CD14-positive monocyte (primary cell): ENCODE data around the gene CHTOP. TPM values are rescaled to one million over a fixed set of nuclear protein-coding genes. Genes with fewer than 3 reads are reported as not detected.

ENCODE experiments used
- DNase-seq, 3 donors: peaks; one replicate each; pipeline ENCODE4 v3.0.0-alpha.2; 2011 to 2022
- H2AFZ ChIP-seq: 2 replicates; pipeline ENCODE4 v1.6.0; 2012; ENCODE audit warnings: mild to moderate bottlenecking, low read depth, low read length, inconsistent platforms; ENCODE audit not compliant: insufficient read depth, poor library complexity, severe bottlenecking
- H3K27ac ChIP-seq, 2 donors: 1 replicate in 1 of 2; 2 replicates in 1 of 2; pipeline ENCODE4 v1.5.1; 2012 to 2013; ENCODE audit warnings: low read length in 2 of 2, control low read depth in 1 of 2, inconsistent platforms in 1 of 2, low read depth in 1 of 2, mild to moderate bottlenecking in 1 of 2
- H3K27me3 ChIP-seq, 2 donors: one replicate each; pipeline versions ENCODE4 v1.6.0 to v1.6.1; 2011 to 2013; ENCODE audit warnings: low read length in 2 of 2; ENCODE audit not compliant: control insufficient read depth in 2 of 2, insufficient read depth in 2 of 2
- H3K36me3 ChIP-seq, 2 donors: replicated peaks in 1 of 2; 1 replicate in 1 of 2; 2 replicates in 1 of 2; pipeline versions ENCODE4 v1.5.1 to v1.6.1; 2012 to 2013; ENCODE audit warnings: low read length in 2 of 2, control low read depth in 1 of 2, inconsistent platforms in 1 of 2, mild to moderate bottlenecking in 1 of 2; ENCODE audit not compliant: insufficient read depth in 2 of 2, control insufficient read depth in 1 of 2
- H3K4me1 ChIP-seq, 2 donors: 1 replicate in 1 of 2; 2 replicates in 1 of 2; pipeline versions ENCODE4 v1.5.1 to v1.6.1; 2012 to 2013; ENCODE audit warnings: low read length in 2 of 2, control low read depth in 1 of 2, inconsistent platforms in 1 of 2, mild to moderate bottlenecking in 1 of 2, moderate library complexity in 1 of 2; ENCODE audit not compliant: insufficient read depth in 2 of 2, control insufficient read depth in 1 of 2
- H3K4me2 ChIP-seq: replicated peaks from 2 replicates; pipeline ENCODE3; 2012; ENCODE audit warnings: low read length, moderate library complexity, mild to moderate bottlenecking; ENCODE audit not compliant: poor library complexity, severe bottlenecking; ENCODE audit errors: extremely low read depth
- H3K4me3 ChIP-seq, 3 experiments: fragments of 200-600 bp in 1 of 3; sonication (generic) in 1 of 3; replicated peaks in 1 of 3; 1 replicate in 2 of 3; 2 replicates in 1 of 3; pipeline ENCODE4 v1.5.1; 2011 to 2013; ENCODE audit warnings: low read length in 3 of 3, mild to moderate bottlenecking in 3 of 3, control low read depth in 2 of 3, low read depth in 2 of 3, inconsistent platforms in 1 of 3, moderate library complexity in 1 of 3
- H3K79me2 ChIP-seq: 2 replicates; pipeline ENCODE4 v1.6.0; 2012; ENCODE audit warnings: mild to moderate bottlenecking, control low read depth, inconsistent platforms, low read length, moderate library complexity; ENCODE audit not compliant: insufficient read depth
- H3K9ac ChIP-seq: 2 replicates; pipeline ENCODE4 v1.6.0; 2017; ENCODE audit warnings: low read length, mild to moderate bottlenecking; ENCODE audit not compliant: insufficient read depth, poor library complexity, severe bottlenecking
- H3K9me3 ChIP-seq, 2 donors: replicated peaks in 1 of 2; 1 replicate in 1 of 2; 2 replicates in 1 of 2; pipeline versions ENCODE4 v1.5.1 to v1.6.1; 2012 to 2013; ENCODE audit warnings: low read length in 2 of 2, control low read depth in 1 of 2; ENCODE audit not compliant: control insufficient read depth in 1 of 2, insufficient read depth in 1 of 2
- H4K20me1 ChIP-seq: 2 replicates; pipeline ENCODE4 v1.6.0; 2012; ENCODE audit warnings: mild to moderate bottlenecking, low read length, control low read depth, moderate library complexity; ENCODE audit not compliant: insufficient read depth
- H3K27ac Mint-ChIP-seq, 7 donors: one replicate each; pipeline ENCODE4 v1.8.0; 2020; ENCODE audit warnings: mild to moderate bottlenecking in 7 of 7, mixed read lengths in 7 of 7, moderate library complexity in 6 of 7, inconsistent platforms in 2 of 7
- H3K27me3 Mint-ChIP-seq, 3 donors: one replicate each; pipeline ENCODE4 v1.8.0; 2021 to 2022; ENCODE audit warnings: low read depth in 3 of 3, mild to moderate bottlenecking in 3 of 3, mixed read lengths in 3 of 3, moderate library complexity in 3 of 3, inconsistent platforms in 1 of 3
- H3K36me3 Mint-ChIP-seq, 2 donors: one replicate each; pipeline ENCODE4 v1.8.0; 2020; ENCODE audit warnings: mixed read lengths in 2 of 2, inconsistent platforms in 1 of 2, mild to moderate bottlenecking in 1 of 2
- H3K4me1 Mint-ChIP-seq: one replicate; pipeline ENCODE4 v1.8.0; 2020; ENCODE audit warnings: mild to moderate bottlenecking, mixed read lengths
- H3K4me3 Mint-ChIP-seq, 2 donors: one replicate each; pipeline ENCODE4 v1.8.0; 2020; ENCODE audit warnings: mild to moderate bottlenecking in 2 of 2, mixed read lengths in 2 of 2, moderate library complexity in 1 of 2
- H3K9me3 Mint-ChIP-seq, 7 donors: one replicate each; pipeline ENCODE4 v1.8.0; 2020 to 2022; ENCODE audit warnings: mixed read lengths in 7 of 7, mild to moderate bottlenecking in 6 of 7, moderate library complexity in 6 of 7, inconsistent platforms in 2 of 7
- CTCF ChIP-seq: fragments of 200-600 bp; IDR thresholded peaks from one replicate; pipeline ENCODE4 v1.8.0; 2022; ENCODE audit warnings: antibody characterized with exemption, mild to moderate bottlenecking
- WGBS: methylation state at CpG from one replicate; pipeline ENCODE4 v1.1.5; 2013; ENCODE audit warnings: missing lambda C conversion rate; ENCODE audit not compliant: insufficient coverage; 5-methylcytosine and 5-hydroxymethylcytosine counted together
- intact Hi-C, 2 donors: fragments of 100-400 bp; cut with micrococcal nuclease; formaldehyde crosslinking; loops; one replicate each; pipeline versions ENCODE4 v1.15.0 to v1.15.1; 2023
- polyA plus RNA-seq, 3 donors: library from polyadenylated mRNA; depleted of rRNA in 1 of 3; unstranded in 2 of 3; stranded (reverse) in 1 of 3; fragments of 300-500 nt in 2 of 3; fragments of >200 nt in 1 of 3; fragmentation: Illumina TruSeq in 2 of 3; gene quantifications; 1 replicate in 2 of 3; 2 replicates in 1 of 3; pipeline ENCODE4 v1.2.3, GENCODE V29; 2012 to 2021

CHTOP gene
- polyA plus RNA-seq, 3 donors: 28.1 to 56.2 (median 38.2) TPM

GRCh38 chr1:153688276-153688675 is 54.4 kb downstream of the CHTOP start:
- Histone ChIP-seq H4K20me1 (no peaks in the 10 kb centered on the region), H3K36me3 (no peaks in the 10 kb centered on the region), H3K27ac (no peak overlapping the region), H3K79me2 (no peaks in the 10 kb centered on the region), H3K4me1 (no peaks in the 10 kb centered on the region), H2AFZ (no peak overlapping the region), H3K9ac (no peak overlapping the region), H3K4me2 (no peak overlapping the region), H3K27me3 (peaks cover 0 to 4% of the 10 kb centered on the region in 2 donors), H3K4me3 (no peak overlapping the region), H3K9me3 (no peaks in the 10 kb centered on the region)
- Mint-ChIP-seq H3K27me3 (peaks cover 3 to 9% (median 6%) of the 10 kb centered on the region in 3 donors), H3K27ac (peak overlapping the region in 2 of 7 donors; percentile 5 to 81), H3K4me1 (peaks cover 13% of the 10 kb centered on the region), H3K4me3 (no peak overlapping the region), H3K9me3 (peaks cover 0 to 3% (median 0%) of the 10 kb centered on the region in 7 donors), H3K36me3 (no peaks in the 10 kb centered on the region)
- intact Hi-C loops: no loop called here
- WGBS: 67% methylated on average over 6 of the region's 7 CpGs
- no peak for TF ChIP-seq CTCF
- no peak for DNase-seq

GRCh38 chr1:153688736-153689328 is 55.0 kb downstream of the CHTOP start:
- no peak overlapping the region for H3K4me3 ChIP-seq
- no peak overlapping the region for H3K4me2 ChIP-seq
- H3K9me3 Mint-ChIP-seq: peaks cover 0 to 3% (median 0%) of the 10 kb centered on the region in 7 donors
- intact Hi-C loops: no loop called here
- peaks cover 3 to 9% (median 5%) of the 10 kb centered on the region in 3 donors for H3K27me3 Mint-ChIP-seq
- H3K27ac Mint-ChIP-seq: peak overlapping the region in 1 of 7 donors; percentile 81
- peak overlapping the region in 1 of 2 donors; percentile 2 for H3K4me3 Mint-ChIP-seq
- H3K4me1 ChIP-seq: no peaks in the 10 kb centered on the region
- no peak overlapping the region for H2AFZ ChIP-seq
- H3K36me3 Mint-ChIP-seq: no peaks in the 10 kb centered on the region
- H3K9ac ChIP-seq: no peak overlapping the region
- peaks cover 0 to 4% of the 10 kb centered on the region in 2 donors for H3K27me3 ChIP-seq
- DNase-seq: no peak
- H3K27ac ChIP-seq: no peak overlapping the region
- 95% methylated on average over 12 of the region's 18 CpGs for WGBS
- H3K79me2 ChIP-seq: no peaks in the 10 kb centered on the region
- no peaks in the 10 kb centered on the region for H4K20me1 ChIP-seq
- no peaks in the 10 kb centered on the region for H3K9me3 ChIP-seq
- no peaks in the 10 kb centered on the region for H3K36me3 ChIP-seq
- H3K4me1 Mint-ChIP-seq: peaks cover 11% of the 10 kb centered on the region
- TF ChIP-seq CTCF: no peak
